GM21619 (cell line): Measurements from ENCODE around the gene DLX6.

ENCODE experiments used
- ATAC-seq: cut with Tn5 transposase; IDR thresholded peaks from one replicate; pipeline ENCODE4 v1.9.1; 2021; ENCODE audit not compliant: unreplicated experiment

DLX6 gene

GRCh38 chr7:97005183-97006054 lies at the start of gene DLX6:
DLX6 (plus strand) TSS chr7:97005553; CDS start chr7:97005978, 425 bp downstream.
- ATAC-seq, result peak; percentile 5

GRCh38 chr7:96959135-96959534 lies 46.2 kb upstream of the DLX6 start:
- no peak for ATAC-seq

- ATAC-seq, result no peak
These were observed 43.0 kb upstream of the DLX6 start for GRCh38 chr7:96962221-96962885.

- ATAC-seq, result no peak
These were observed 36.4 kb upstream of the DLX6 start for GRCh38 chr7:96968981-96969380.

GRCh38 chr7:96970739-96971138 lies 34.6 kb upstream of the DLX6 start:
- no peak for ATAC-seq

GRCh38 chr7:96973986-96974385 lies 31.4 kb upstream of the DLX6 start:
- ATAC-seq, result no peak

GRCh38 chr7:96976106-96976505 lies 29.2 kb upstream of the DLX6 start:
- ATAC-seq, result no peak

- ATAC-seq, result no peak
These were observed 27.9 kb upstream of the DLX6 start for GRCh38 chr7:96977445-96977844.

GRCh38 chr7:96979551-96980276 lies 25.6 kb upstream of the DLX6 start:
- no peak for ATAC-seq

- no peak for ATAC-seq
These were observed 22.8 kb upstream of the DLX6 start for GRCh38 chr7:96982586-96982985.

GRCh38 chr7:96985992-96986391 lies 19.4 kb upstream of the DLX6 start:
- ATAC-seq, result no peak

- no peak for ATAC-seq
These were observed 18.5 kb upstream of the DLX6 start for GRCh38 chr7:96986901-96987300.

GRCh38 chr7:96987719-96988118 lies 17.6 kb upstream of the DLX6 start:
- ATAC-seq, result no peak

GRCh38 chr7:96989241-96989858 lies 16.0 kb upstream of the DLX6 start:
- ATAC-seq, result no peak

- ATAC-seq, result no peak
These were observed 15.5 kb upstream of the DLX6 start for GRCh38 chr7:96989859-96990317.

- no peak for ATAC-seq
These were observed 13.7 kb upstream of the DLX6 start for GRCh38 chr7:96991546-96992191.

- no peak for ATAC-seq
These were observed 13.0 kb upstream of the DLX6 start for GRCh38 chr7:96992192-96993005.

- no peak for ATAC-seq
These were observed 12.1 kb upstream of the DLX6 start for GRCh38 chr7:96993094-96993865.

- no peak for ATAC-seq
These were observed 11.4 kb upstream of the DLX6 start for GRCh38 chr7:96993980-96994379.
